HS-27A (cell line): ENCODE data around the gene FASN.

Source experiments
- DNase-seq: peaks from one replicate; pipeline ENCODE4 v3.0.0-alpha.2; 2012; ENCODE audit warnings: low read depth, missing footprints

Gene FASN

GRCh38 chr17:82056729-82057621 is 41.1 kb downstream of the FASN start:
- DNase-seq = no peak

- DNase-seq = no peak
Observed at GRCh38 chr17:82055965-82056728, 41.9 kb downstream of the FASN start.

- no peak for DNase-seq
Observed at GRCh38 chr17:82055023-82055964, 42.7 kb downstream of the FASN start.

DNA sequence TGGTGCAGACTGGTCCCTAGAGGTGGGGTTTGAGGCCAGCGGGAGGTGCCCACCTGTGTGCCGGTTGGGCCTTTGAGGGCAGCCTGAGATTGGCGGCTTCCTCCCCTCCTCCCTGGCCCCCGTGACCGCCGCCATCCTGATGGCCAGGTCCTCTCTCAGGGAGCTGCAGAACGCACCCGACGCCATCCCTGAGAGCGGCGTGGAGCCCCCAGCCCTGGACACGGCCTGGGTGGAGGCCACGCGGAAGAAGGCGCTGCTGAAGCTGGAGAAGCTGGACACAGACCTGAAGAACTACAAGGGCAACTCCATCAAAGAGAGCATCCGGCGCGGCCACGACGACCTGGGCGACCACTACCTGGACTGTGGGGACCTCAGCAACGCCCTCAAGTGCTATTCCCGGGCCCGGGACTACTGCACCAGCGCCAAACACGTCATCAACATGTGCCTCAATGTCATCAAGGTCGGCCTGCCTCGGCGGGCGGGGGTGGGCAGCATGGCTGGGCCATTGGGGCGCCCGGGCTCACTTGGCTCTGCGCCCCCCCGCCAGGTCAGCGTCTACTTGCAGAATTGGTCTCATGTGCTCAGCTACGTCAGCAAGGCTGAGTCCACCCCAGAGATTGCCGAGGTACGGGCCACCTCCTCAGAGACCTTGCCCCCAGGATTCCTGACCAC is 43.5 kb downstream of the FASN start:
- no peak for DNase-seq

- no peak for DNase-seq
Observed at GRCh38 chr17:82053556-82054263, 44.3 kb downstream of the FASN start.

GRCh38 chr17:82053130-82053529 is 44.9 kb downstream of the FASN start:
- DNase-seq = no peak

DNA sequence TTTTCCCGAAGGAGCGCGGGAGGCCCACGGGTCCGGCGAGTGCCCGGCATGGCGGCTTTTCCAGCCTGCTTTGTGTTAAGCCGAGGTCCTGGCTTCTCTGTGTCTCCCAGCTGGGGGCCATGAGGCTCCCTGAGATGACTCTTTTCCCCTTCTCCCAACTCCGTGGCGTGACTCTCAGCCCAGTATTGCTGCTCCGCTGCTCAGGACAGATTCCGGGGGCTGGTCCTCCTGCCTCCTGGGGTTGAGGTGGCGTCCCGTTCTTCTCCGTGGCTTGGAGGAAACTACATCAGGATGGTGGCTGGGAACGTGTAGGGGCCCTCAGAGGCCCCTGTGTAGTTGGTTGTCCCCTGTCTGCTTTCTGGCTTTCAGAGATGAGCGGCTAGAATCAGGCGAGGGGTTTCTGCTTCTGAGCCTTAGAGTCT is 45.4 kb downstream of the FASN start:
- DNase-seq = no peak

- DNase-seq = no peak
Observed at GRCh38 chr17:82051776-82052637, 46.0 kb downstream of the FASN start, which contains the start of the genes GPS1 and RFNG. Gene GPS1 (plus strand): TSS chr17:82051898. CDS start chr17:82051932, 34 bp downstream. Gene RFNG (minus strand): TSS chr17:82051811. CDS start chr17:82051766, 45 bp downstream.

GRCh38 chr17:82050761-82051641 is 47.0 kb downstream of the FASN start:
- DNase-seq = no peak

DNA sequence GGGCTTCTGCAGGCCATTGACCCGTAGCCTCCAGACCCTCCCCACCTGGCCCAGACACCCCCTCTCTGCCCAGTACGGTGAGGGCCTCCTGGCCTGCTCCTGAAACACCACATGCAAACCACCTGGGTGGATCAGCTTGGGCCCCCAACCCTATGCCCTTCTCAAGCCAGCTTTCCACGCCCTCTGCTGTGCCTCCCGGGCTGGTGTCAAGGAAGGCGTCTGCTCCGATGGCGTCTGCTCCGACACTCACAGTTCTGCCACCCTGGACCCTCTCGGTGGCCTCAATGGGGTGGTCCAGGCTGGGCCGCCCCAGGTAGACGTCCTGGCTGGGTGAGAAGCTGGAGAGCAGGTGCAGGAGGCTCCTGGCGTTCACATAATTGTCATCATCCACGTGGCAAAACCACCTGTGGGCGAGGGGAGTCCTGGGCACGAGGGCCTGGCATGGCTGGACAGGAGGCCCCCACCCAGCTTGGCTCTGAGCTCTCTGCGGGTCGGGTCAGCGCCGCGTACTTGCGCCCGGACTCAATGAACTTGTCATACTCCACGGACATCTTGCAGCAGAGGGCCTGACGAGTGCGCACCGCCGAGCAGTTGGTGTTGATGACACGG is 47.8 kb downstream of the FASN start:
- DNase-seq = no peak

GRCh38 chr17:82049521-82049971 is 48.5 kb downstream of the FASN start:
- DNase-seq = no peak

DNA sequence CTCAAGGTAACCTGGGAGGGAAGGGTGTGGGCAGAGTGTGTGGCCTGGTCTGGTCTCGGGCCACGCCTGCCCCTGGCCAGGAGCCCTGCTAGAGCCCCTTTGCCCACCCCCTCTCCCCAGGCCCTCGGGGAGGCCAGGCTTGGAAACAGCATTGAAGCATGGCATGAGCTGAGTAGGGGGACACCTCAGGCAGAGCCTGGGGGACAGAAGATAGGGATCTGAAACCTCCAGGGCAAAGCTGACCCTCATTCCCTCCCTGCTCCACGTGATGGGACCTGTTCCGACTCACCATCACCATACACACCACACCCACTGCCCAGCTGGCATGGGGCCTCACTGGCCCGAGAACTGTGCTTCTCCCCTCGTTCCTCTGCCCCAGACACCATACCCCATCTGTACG is 48.9 kb downstream of the FASN start:
- DNase-seq = no peak

GRCh38 chr17:82048571-82048971 is 49.5 kb downstream of the FASN start:
- no peak for DNase-seq

GRCh38 chr17:82047914-82048570 is 50.0 kb downstream of the FASN start:
- no peak for DNase-seq

DNA sequence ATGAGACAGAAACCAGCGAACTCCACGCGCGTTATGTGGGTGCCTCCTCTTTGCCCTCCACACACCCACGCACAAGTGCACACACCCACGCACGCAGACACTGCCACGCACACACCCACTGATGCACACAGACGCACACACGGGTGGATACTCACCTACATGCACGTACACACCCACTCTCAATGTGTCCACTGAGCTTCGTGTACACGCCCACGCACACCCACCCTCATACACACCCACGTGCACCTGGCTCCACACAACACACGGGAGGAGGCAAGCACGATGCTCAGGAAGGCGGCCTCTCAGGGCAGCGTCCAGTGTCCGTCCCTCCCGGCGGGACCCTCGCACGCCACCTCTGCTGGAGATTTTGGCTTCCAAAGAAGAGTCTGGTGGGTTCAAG is 50.7 kb downstream of the FASN start:
- DNase-seq = no peak

DNA sequence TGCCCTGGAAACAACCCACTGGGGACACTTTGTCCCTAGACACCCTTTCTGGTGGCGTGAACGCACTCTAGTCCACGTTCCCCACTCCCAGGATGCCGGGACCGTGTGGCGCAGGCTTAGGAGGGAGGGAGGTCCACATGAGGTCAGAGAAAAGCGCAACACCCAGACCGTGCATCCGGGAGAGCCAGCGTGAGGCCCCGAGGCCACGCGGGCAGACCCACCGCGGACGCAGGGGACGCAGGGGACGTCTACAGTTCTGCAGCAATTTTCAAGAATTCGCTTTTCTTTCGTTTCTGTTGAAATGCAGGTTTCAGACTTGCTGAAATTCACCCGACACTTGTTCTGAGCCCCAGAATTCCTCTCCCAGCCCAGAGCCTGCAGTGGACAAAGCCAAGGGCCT is 51.1 kb downstream of the FASN start:
- DNase-seq = no peak

- DNase-seq = no peak
Observed at GRCh38 chr17:82045936-82046484, 52.0 kb downstream of the FASN start.
